Epidermal melanocyte (primary cell): ENCODE results near the gene EFHD1.
"Not testable (repeated sequence)": the region's sequence is repeated elsewhere in the genome, so short reads cannot be mapped to it uniquely, and the experiment has no call there.

Experiments used
- DNase-seq: peaks from one replicate; pipeline ENCODE4 v3.0.0; 2011; ENCODE audit warnings: low spot score; ENCODE audit not compliant: insufficient read length

The EFHD1 gene

GRCh38 chr2:232615339-232615738 lies 18.1 kb upstream of the EFHD1 start:
- no peak for DNase-seq

DNA sequence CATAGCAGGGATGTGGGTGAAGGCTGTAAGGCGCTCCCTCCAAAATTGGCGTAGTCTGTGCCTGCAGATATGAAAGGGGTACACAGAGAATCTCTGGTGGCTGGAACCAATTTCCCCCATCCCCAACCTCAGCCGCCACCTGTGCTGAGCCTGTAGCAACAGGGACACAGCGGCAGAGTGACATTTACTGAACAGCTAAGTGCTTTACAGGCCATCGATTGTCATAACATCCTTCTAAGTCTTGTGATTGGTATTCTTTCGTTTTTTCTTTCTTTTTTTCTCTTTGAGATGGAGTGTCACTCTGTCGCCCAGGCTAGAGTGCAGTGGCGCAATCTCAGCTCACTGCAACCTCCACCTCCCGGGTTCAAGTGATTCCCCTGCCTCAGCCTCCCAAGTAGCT lies 12.2 kb upstream of the EFHD1 start:
- no peak for DNase-seq

DNA sequence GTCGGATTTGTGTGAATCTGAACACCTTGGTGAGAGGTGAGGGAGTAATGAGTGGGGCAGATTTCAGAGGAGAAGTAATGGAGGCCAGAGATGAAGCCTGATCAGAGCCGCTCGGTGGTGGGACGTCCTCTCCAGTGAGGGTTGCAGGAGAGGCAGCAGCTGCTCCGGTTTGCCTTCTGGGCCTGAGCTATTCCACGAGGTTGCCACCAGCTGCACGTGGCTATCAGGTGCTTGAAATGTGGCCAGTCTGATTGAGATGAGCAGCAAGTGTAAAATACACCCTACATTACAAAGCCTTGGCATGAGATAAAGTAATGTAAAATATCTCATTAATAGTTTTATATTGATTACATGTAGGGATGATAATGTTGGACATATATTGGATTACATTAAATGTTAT lies 10.8 kb upstream of the EFHD1 start:
- DNase-seq, result no peak

GRCh38 chr2:232623768-232624765 lies 9.3 kb upstream of the EFHD1 start:
- no peak for DNase-seq

DNA sequence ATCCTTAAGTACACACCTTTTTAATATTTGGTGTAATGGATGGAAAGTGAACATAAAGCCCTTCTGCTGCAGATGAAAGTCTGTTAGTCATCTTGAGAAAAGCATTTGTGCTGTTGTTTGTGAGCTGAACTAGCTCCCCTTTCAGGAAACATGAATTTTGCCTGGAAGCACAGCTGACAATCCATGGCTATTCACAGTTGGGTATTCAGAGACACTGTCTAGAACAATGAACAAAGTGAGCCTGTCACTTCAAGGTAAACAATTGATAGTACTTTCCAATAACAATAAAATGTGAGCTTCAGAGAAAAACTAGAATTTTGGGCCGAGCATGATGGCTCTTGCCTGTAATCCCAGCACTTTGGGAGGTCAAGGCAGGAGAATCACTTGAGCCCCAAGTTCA lies 6.8 kb upstream of the EFHD1 start:
- DNase-seq, result no peak

DNA sequence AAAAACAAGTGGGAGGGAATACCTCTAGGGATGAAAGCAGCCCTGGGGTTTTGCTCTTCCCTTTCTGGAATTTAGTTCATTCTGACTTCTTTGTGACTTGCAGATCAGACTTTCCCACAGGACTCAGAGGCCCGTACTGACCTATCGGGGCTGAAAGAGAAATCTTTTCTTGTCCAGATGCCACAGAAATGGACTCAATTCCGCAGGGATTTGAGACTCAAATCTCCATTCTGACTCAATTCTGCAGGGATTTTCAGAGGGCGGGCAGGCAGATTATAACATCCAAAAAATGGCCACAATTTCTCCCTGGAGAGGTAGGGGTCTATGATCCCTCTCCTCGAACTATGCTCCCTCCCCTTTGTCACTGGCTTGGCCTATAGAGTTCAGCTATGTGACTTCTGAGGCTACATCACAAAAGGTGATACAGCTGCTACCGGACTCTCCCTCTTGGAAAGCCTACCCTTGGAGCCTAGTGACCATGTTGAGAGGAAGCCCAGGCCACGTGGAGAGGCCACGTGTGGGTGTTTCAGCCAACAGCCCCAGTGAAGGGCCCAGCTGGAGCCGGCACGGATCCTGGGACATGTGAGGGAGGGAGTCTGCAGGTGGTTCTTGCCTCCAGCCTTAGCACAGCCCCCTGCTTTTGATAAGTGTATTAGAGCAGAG lies 4.8 kb upstream of the EFHD1 start:
- DNase-seq, result no peak

GRCh38 chr2:232629129-232629475 lies 4.3 kb upstream of the EFHD1 start:
- no peak for DNase-seq

- no peak for DNase-seq
These were observed 1.0 kb upstream of the EFHD1 start for GRCh38 chr2:232632229-232632903.

GRCh38 chr2:232632904-232633412 lies 446 bp upstream of the EFHD1 start:
- no peak for DNase-seq

GRCh38 chr2:232634206-232635150 lies 1.1 kb downstream of the EFHD1 start:
- no peak for DNase-seq

- DNase-seq, result not testable (repeated sequence)
These were observed 2.0 kb downstream of the EFHD1 start for GRCh38 chr2:232635376-232635775.

DNA sequence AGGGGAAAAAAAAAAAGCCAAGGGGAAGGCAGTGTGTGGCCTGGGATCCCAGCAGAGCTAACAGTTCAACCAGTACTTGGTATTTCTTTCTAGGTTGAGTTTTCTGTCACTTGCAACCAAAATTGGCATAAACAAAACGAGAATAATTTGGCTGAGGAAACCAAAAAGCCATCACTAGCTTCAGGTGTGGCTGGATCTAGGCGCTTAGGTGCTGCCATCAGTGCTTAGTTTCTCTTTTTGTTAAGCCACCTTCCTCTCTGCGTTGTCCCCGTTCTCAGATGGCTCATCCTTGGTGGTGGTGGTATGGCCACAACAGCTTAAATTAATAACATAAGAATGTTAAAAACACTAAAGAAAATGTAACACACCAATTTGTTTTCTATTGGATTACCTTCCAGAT lies 2.4 kb downstream of the EFHD1 start:
- DNase-seq, result no peak

DNA sequence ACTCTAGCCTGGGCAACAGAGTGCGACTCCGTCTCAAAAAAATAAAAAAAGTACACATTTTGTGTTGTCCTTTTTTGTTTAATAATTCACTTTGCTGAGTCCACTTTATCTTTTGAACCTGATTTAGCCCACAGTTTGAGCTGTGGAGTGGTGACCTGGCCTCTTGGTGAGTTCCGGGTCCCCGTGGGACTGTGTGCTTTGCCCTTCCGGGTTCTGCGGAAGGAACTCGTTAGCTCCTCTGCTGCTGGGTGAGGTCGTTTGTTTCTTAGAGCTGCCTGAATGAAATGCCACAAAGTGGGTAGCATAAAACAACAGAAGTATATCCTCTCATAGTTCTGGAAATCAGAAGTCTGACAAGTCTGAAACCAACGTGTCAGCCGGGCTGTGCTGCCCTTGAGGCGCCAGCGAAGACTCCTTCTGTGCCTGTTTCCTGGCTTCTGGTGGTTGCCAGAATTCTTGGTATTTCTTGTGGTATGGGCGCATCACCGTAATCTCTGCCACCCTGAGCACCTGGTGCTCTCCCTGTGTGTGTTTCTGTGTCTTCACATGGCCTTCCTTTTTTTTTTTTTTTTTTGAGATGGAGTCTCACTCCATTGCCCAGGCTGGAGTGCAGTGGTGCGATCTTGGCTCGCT lies 3.5 kb downstream of the EFHD1 start:
- DNase-seq, result no peak

- no peak for DNase-seq
These were observed 4.6 kb downstream of the EFHD1 start for GRCh38 chr2:232637866-232638583.

GRCh38 chr2:232641153-232641848 lies 7.9 kb downstream of the EFHD1 start:
- DNase-seq, result no peak

- no peak for DNase-seq
These were observed 9.7 kb downstream of the EFHD1 start for GRCh38 chr2:232643147-232643425.

GRCh38 chr2:232643813-232644347 lies 10.5 kb downstream of the EFHD1 start:
- DNase-seq, result no peak

DNA sequence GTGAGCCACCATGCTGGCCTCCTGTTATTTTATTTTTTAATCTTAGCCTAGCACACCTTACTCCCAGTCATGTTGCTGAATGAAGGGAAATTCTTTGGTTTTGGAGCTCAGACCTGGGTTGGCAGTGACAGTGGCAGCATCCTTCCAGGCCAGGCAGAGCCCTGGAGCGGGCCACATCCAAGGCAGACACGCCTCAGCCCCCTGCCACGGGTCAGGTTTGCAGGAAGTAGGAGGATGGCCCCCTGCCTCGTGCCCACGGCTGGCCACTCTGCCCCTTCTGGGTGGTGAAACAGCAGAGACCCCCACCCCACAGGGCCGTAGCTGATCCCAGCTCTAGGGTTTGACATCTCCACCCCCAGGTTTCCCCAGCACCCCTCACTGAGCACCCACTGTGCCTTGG lies 11.7 kb downstream of the EFHD1 start:
- no peak for DNase-seq

DNA sequence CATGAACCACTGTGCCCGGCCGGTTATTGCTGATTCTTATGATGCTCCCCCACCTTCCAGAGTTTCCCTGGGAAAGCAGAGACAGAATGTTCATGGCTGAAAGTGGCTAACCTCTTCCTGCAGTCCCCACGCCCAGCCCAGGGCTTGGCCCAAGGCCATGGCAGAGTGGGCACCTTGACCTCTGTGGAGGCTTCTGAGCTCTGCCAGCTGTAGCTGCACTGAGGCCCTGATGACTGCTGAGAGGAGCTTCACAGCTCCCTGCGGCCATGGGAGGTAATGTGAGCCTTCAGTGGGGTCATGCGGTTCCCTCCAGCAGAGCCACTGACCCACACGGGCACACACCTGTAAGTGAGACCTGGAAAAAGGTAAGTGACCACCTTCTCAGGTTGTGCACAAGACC lies 13.3 kb downstream of the EFHD1 start:
- DNase-seq, result no peak
